ENCODE measurements around the gene CARMIL1.

DNA sequence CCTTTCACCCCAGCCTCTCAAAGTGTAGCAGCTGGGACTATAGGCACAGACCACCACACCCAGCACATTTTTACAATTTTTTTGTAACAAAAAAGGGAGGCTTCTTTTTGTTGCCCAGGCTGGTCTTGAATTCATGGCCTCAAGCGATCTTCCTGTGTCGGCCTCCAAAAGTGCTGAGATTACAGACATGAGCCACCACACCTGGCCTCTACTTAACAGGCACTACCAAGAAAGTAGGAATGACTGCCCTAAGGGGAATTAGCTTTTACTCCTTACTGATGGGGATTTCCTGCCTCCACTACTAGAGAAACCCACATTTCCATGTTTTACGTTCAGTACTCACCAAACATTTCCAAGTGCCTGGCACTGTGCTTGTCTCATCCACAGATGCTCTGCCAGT lies 109.6 kb downstream of the CARMIL1 start:
- TF ChIP-seq, protein P1, sequence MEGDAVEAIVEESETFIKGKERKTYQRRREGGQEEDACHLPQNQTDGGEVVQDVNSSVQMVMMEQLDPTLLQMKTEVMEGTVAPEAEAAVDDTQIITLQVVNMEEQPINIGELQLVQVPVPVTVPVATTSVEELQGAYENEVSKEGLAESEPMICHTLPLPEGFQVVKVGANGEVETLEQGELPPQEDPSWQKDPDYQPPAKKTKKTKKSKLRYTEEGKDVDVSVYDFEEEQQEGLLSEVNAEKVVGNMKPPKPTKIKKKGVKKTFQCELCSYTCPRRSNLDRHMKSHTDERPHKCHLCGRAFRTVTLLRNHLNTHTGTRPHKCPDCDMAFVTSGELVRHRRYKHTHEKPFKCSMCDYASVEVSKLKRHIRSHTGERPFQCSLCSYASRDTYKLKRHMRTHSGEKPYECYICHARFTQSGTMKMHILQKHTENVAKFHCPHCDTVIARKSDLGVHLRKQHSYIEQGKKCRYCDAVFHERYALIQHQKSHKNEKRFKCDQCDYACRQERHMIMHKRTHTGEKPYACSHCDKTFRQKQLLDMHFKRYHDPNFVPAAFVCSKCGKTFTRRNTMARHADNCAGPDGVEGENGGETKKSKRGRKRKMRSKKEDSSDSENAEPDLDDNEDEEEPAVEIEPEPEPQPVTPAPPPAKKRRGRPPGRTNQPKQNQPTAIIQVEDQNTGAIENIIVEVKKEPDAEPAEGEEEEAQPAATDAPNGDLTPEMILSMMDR (IDR thresholded peaks at IDR 0.05): no peak
- TF ChIP-seq POLR2A (IDR thresholded peaks at IDR 0.05): no peak
